ENCODE results near the gene TEP1. TPM values are rescaled to one million over a fixed set of nuclear protein-coding genes. Genes with fewer than 3 reads are reported as not detected.

The TEP1 gene
- total RNA-seq, 1 donor from 2014 or later: 22.8 TPM

DNA sequence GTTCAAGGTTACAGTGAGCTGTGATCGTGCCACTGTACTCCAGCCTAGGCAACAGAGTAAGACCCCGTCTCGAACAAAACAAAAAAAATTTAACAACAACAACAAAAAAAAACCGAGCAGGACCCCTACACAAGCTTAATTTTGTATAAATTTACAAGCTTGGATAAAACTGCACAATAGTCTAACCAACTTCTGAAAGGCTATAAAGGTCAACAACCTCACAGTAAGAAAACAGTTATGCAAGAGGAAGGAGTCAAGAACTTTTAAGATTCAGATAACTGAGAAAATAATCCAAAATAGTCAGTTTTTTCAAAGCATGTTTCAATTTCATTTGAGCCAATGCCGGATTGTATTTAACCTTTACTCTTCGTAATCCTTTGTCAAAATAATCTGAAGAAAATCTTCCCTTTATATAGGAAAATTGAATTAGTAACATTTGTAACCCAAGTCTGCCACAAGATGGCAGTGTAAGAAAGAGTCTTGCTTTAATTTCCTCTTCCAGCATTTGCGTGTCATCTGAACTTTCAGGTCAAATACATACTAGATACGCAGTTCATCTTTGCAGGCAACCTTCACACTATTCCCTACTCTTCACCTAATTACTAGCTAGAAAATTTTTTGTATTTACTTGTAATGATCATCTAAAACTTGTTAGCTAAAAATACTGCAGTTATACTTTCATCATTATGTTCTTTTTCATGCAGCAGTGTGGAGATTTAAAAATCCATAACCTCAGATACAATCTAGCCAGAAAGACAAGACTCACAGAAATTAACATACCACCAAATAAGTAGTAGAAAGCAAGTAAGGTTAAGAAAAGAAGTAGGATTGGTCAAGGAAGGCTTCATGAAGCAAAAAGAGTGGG lies 86.1 kb downstream of the TEP1 start:
- no peak overlapping the region for H3K4me3 Mint-ChIP-seq (ENCODE audit: unreplicated experiment)
- TF ChIP-seq, protein P1, sequence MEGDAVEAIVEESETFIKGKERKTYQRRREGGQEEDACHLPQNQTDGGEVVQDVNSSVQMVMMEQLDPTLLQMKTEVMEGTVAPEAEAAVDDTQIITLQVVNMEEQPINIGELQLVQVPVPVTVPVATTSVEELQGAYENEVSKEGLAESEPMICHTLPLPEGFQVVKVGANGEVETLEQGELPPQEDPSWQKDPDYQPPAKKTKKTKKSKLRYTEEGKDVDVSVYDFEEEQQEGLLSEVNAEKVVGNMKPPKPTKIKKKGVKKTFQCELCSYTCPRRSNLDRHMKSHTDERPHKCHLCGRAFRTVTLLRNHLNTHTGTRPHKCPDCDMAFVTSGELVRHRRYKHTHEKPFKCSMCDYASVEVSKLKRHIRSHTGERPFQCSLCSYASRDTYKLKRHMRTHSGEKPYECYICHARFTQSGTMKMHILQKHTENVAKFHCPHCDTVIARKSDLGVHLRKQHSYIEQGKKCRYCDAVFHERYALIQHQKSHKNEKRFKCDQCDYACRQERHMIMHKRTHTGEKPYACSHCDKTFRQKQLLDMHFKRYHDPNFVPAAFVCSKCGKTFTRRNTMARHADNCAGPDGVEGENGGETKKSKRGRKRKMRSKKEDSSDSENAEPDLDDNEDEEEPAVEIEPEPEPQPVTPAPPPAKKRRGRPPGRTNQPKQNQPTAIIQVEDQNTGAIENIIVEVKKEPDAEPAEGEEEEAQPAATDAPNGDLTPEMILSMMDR (IDR thresholded peaks at IDR 0.05): peak; percentile 95

DNA sequence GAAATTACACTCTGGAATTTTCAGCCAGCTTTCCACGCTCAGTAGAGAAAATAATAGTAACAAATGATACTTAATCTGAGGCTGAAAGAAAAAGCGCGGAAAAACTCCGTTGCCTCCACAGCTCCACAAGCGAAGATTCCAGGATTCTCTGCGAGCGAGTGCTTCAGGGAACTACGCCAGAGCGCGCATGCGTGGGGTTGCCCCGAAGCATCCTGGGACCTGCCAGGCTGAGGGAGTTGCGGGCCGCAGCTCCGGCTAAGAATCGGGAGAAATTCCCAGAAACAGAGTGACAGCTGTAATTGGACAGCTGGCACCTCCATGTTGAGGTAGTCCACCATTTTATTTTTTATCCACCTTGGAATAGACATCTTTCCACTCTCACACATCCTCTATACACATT lies 95.6 kb downstream of the TEP1 start:
- Mint-ChIP-seq H3K9me3 (ENCODE audit: low read depth) (no peaks in the 10 kb centered on the region), H3K4me1 (ENCODE audit: low read depth) (no peaks in the 10 kb centered on the region), H3K27ac (ENCODE audit: unreplicated experiment) (no peak overlapping the region), H3K36me3 (ENCODE audit: low read depth) (peaks cover 25% of the 10 kb centered on the region), H3K27me3 (ENCODE audit: low read depth) (no peaks in the 10 kb centered on the region), H3K4me3 (ENCODE audit: unreplicated experiment) (no peak overlapping the region)
- TF ChIP-seq, protein P1 (IDR thresholded peaks at IDR 0.05): no peak
- DNase-seq (ENCODE audit: low spot score): no peak

More for the DNA sequence above, 86.1 kb downstream of the TEP1 start:
- H3K9me3 Mint-ChIP-seq (ENCODE audit: low read depth): no peaks in the 10 kb centered on the region
- DNase-seq (ENCODE audit: low spot score): no peak
- peaks cover 7% of the 10 kb centered on the region for H3K36me3 Mint-ChIP-seq (ENCODE audit: low read depth)
- peaks cover 36% of the 10 kb centered on the region for H3K4me1 Mint-ChIP-seq (ENCODE audit: low read depth)
- peak overlapping the region; percentile 80 for H3K27ac Mint-ChIP-seq (ENCODE audit: unreplicated experiment)
- no peaks in the 10 kb centered on the region for H3K27me3 Mint-ChIP-seq (ENCODE audit: low read depth)

Other genes with a start within 250 kb of the TEP1 start
- gene OR11G2, start 222.6 kb downstream of the TEP1 start, total RNA-seq: not detected in 3 replicates
- gene OR11H6, start 189.8 kb downstream of the TEP1 start, total RNA-seq: not detected in 3 replicates
- not detected in 3 replicates for gene OR11H7, start 184.5 kb downstream of the TEP1 start, total RNA-seq
- gene OR11H4, start 174.2 kb downstream of the TEP1 start, total RNA-seq: not detected in 3 replicates
- 16.3 to 29.5 TPM (median 17.3 TPM) in 3 replicates for gene TTC5, start 107.5 kb downstream of the TEP1 start, total RNA-seq
- 32.6 to 41.2 TPM (median 34.7 TPM) in 3 replicates for gene CCNB1IP1, start 80.2 kb downstream of the TEP1 start, total RNA-seq
- 16.2 to 27.3 TPM (median 19.4 TPM) in 3 replicates for gene PARP2, start 69.9 kb downstream of the TEP1 start, total RNA-seq
- gene KLHL33, start 22.7 kb upstream of the TEP1 start, total RNA-seq: not detected in 3 replicates
- 26.0 to 41.4 TPM (median 28.6 TPM) in 3 replicates for gene OSGEP, start 41.3 kb upstream of the TEP1 start, total RNA-seq
- 141 to 168 TPM (median 142 TPM) in 3 replicates for gene APEX1, start 41.7 kb upstream of the TEP1 start, total RNA-seq
- gene PIP4P1, start 47.9 kb upstream of the TEP1 start, total RNA-seq: 31.0 to 36.9 TPM (median 32.0 TPM) in 3 replicates
- gene PNP, start 55.9 kb upstream of the TEP1 start, total RNA-seq: 25.0 to 34.8 TPM (median 26.7 TPM) in 3 replicates
- 0.72 TPM in 1 of 3 replicates, not detected in the others for gene RNASE10, start 92.0 kb upstream of the TEP1 start, total RNA-seq
- gene RNASE9, start 147.5 kb upstream of the TEP1 start, total RNA-seq: not detected in 3 replicates
- gene RNASE11, start 174.5 kb upstream of the TEP1 start, total RNA-seq: not detected in 3 replicates
- gene RNASE12, start 177.9 kb upstream of the TEP1 start, total RNA-seq: not detected in 3 replicates
- not detected in 3 replicates for gene OR6S1, start 228.2 kb upstream of the TEP1 start, total RNA-seq

All from chondrocyte (in vitro differentiated cells).